PC-9 (cell line): ENCODE results near the gene PDE4B.

Experiments used
- EZH2 ChIP-seq: fragments of 200-600 bp; sonication (generic); IDR thresholded peaks from 2 replicates; pipeline ENCODE4 v1.8.0; 2017; ENCODE audit warnings: antibody characterized with exemption, low read depth
- TF ChIP-seq, protein P1 (sequence below): fragments of 200-600 bp; sonication (generic); conservative IDR thresholded peaks from 2 replicates; pipeline ENCODE4 v1.6.1; 2017; ENCODE audit warnings: mixed run types, antibody characterized with exemption, mild to moderate bottlenecking, moderate library complexity

DNA sequence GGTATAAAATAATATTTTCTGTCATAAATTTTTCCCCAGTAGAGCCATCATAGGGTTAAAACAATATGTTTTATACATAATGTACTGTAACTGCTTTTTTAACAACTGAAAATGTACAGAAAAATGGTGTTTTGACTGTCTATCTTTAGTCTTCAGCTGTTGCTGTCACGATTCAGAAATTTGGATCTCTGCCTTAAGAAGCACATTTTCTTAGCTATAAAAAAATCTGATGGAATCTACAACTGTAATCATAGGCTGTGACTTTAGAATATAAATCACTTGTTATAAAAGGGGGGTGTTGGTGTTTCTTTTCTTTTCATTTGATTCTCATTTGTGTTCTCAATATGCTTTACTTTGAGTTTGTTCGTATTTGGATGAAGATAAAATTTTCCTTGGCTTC, 187.5 kb downstream of the PDE4B start:
- TF ChIP-seq, protein P1, sequence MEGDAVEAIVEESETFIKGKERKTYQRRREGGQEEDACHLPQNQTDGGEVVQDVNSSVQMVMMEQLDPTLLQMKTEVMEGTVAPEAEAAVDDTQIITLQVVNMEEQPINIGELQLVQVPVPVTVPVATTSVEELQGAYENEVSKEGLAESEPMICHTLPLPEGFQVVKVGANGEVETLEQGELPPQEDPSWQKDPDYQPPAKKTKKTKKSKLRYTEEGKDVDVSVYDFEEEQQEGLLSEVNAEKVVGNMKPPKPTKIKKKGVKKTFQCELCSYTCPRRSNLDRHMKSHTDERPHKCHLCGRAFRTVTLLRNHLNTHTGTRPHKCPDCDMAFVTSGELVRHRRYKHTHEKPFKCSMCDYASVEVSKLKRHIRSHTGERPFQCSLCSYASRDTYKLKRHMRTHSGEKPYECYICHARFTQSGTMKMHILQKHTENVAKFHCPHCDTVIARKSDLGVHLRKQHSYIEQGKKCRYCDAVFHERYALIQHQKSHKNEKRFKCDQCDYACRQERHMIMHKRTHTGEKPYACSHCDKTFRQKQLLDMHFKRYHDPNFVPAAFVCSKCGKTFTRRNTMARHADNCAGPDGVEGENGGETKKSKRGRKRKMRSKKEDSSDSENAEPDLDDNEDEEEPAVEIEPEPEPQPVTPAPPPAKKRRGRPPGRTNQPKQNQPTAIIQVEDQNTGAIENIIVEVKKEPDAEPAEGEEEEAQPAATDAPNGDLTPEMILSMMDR = no peak
- TF ChIP-seq EZH2 = no peak
